GM18868 (cell line): Measurements from ENCODE around the gene ECHS1.

Experiments used
- ATAC-seq: cut with Tn5 transposase; IDR thresholded peaks from one replicate; pipeline ENCODE4 v1.9.1; 2021; ENCODE audit warnings: mild to moderate bottlenecking, moderate library complexity; ENCODE audit not compliant: unreplicated experiment

The ECHS1 gene

GRCh38 chr10:133344236-133344635 is 28.9 kb downstream of the ECHS1 start:
- ATAC-seq, result no peak

- no peak for ATAC-seq
Observed at GRCh38 chr10:133343558-133343957, 29.6 kb downstream of the ECHS1 start.

GRCh38 chr10:133342942-133343341 is 30.2 kb downstream of the ECHS1 start:
- no peak for ATAC-seq

GRCh38 chr10:133341983-133342382 is 31.2 kb downstream of the ECHS1 start:
- no peak for ATAC-seq

GRCh38 chr10:133339708-133340380 is 33.3 kb downstream of the ECHS1 start:
- no peak for ATAC-seq

- ATAC-seq, result no peak
Observed at GRCh38 chr10:133338080-133339071, 34.8 kb downstream of the ECHS1 start.

- ATAC-seq, result no peak
Observed at GRCh38 chr10:133337370-133337725, 35.8 kb downstream of the ECHS1 start.

- no peak for ATAC-seq
Observed at GRCh38 chr10:133336577-133337369, 36.4 kb downstream of the ECHS1 start, which contains the start of gene CALY. CALY (minus strand) TSS chr10:133336896; CDS start chr10:133328989, 7,907 bp downstream.

GRCh38 chr10:133336118-133336576 is 37.0 kb downstream of the ECHS1 start:
- no peak for ATAC-seq

GRCh38 chr10:133335246-133336117 is 37.7 kb downstream of the ECHS1 start:
- no peak for ATAC-seq

- ATAC-seq, result no peak
Observed at GRCh38 chr10:133334503-133335245, 38.5 kb downstream of the ECHS1 start.

GRCh38 chr10:133332936-133333699 is 40.0 kb downstream of the ECHS1 start:
- ATAC-seq, result no peak

GRCh38 chr10:133329491-133330202 is 43.5 kb downstream of the ECHS1 start:
- peak; percentile 89 for ATAC-seq

GRCh38 chr10:133328358-133329343 is 44.5 kb downstream of the ECHS1 start:
- no peak for ATAC-seq

GRCh38 chr10:133327651-133328357 is 45.4 kb downstream of the ECHS1 start:
- no peak for ATAC-seq
